Vagina (tissue), 2 donors: ENCODE data around the gene ABCD4. TPM values are rescaled to one million over a fixed set of nuclear protein-coding genes. Genes with fewer than 3 reads are reported as not detected.

Experiments
- DNase-seq, 2 donors: peaks; one replicate each; pipeline ENCODE4 v3.0.0-alpha.2; 2017; ENCODE audit errors: extremely low spot score in 2 of 2
- H3K27ac ChIP-seq: fragments of 200-600 bp; sonication (generic); one replicate; pipeline ENCODE4 v1.5.1; 2019
- H3K27me3 ChIP-seq: fragments of 200-600 bp; sonication (generic); one replicate; pipeline ENCODE4 v1.5.1; 2019
- H3K36me3 ChIP-seq, 2 donors: fragments of 200-600 bp; sonication (generic); one replicate each; pipeline ENCODE4 v1.5.1; 2017 to 2019
- H3K4me1 ChIP-seq: fragments of 200-600 bp; sonication (generic); one replicate; pipeline ENCODE4 v1.5.1; 2019
- H3K4me3 ChIP-seq, 2 donors: fragments of 200-600 bp; sonication (generic); 1 replicate in 1 of 2; 2 replicates in 1 of 2; pipeline ENCODE4 v1.5.1; 2016 to 2019
- H3K9me3 ChIP-seq: fragments of 200-600 bp; sonication (generic); one replicate; pipeline ENCODE4 v1.5.1; 2019
- CTCF ChIP-seq, 3 experiments: fragments of 450-650 bp in 2 of 3; fragments of 200-600 bp in 1 of 3; sonication (generic) in 1 of 3; IDR thresholded peaks; one replicate each; pipeline ENCODE4 v1.5.1; 2017 to 2019; ENCODE audit warnings: antibody characterized with exemption in 3 of 3, mild to moderate bottlenecking in 2 of 3, moderate library complexity in 2 of 3
- POLR2A ChIP-seq, 2 donors: fragments of 450-650 bp; IDR thresholded peaks; one replicate each; pipeline ENCODE4 v1.6.1; 2017; ENCODE audit warnings: antibody characterized with exemption in 2 of 2, mild to moderate bottlenecking in 2 of 2, moderate library complexity in 2 of 2
- POLR2AphosphoS5 ChIP-seq, 2 donors: sonication (generic); formaldehyde crosslinking; IDR thresholded peaks; one replicate each; pipeline ENCODE4 v1.9.0; 2017; ENCODE audit warnings: antibody characterized with exemption in 2 of 2, mild to moderate bottlenecking in 2 of 2, low read depth in 1 of 2; ENCODE audit not compliant: insufficient read depth in 1 of 2
- intact Hi-C: fragments of 100-400 bp; cut with DNase I; formaldehyde crosslinking; loops from one replicate; pipeline ENCODE4 v1.15.1; 2023
- total RNA-seq: library from RNA; depleted of rRNA; stranded (reverse); fragments of >200 nt; gene quantifications from one replicate; pipeline ENCODE4 v1.2.3, GENCODE V29; 2016

Gene ABCD4
- total RNA-seq, 1 donor from 2014 or later, result 52.3 TPM

- Histone ChIP-seq H3K36me3 (no peaks in the 10 kb centered on the region), H3K27ac (no peak overlapping the region), H3K9me3 (no peaks in the 10 kb centered on the region), H3K27me3 (peaks cover 28% of the 10 kb centered on the region), H3K4me3 (peak overlapping the region in 1 of 2 donors; percentile 40), H3K4me1 (peaks cover 30% of the 10 kb centered on the region)
- intact Hi-C loops, result no loop called here
- DNase-seq, result no peak
- TF ChIP-seq POLR2AphosphoS5 (IDR thresholded peaks at IDR 0.05; ENCODE audit: insufficient read depth in 1 of 2, low read depth in 1 of 2) (no peak), CTCF (IDR thresholded peaks at IDR 0.05) (no peak), POLR2A (IDR thresholded peaks at IDR 0.05) (no peak)
These were observed 61.1 kb downstream of the ABCD4 start for GRCh38 chr14:74241652-74242017.

GRCh38 chr14:74240794-74241651 lies 61.7 kb downstream of the ABCD4 start:
- H3K27ac ChIP-seq, result no peak overlapping the region
- no peak for TF ChIP-seq POLR2A (IDR thresholded peaks at IDR 0.05)
- TF ChIP-seq CTCF (IDR thresholded peaks at IDR 0.05), result no peak
- peak in 1 of 2 donors; percentile 68 for TF ChIP-seq POLR2AphosphoS5 (IDR thresholded peaks at IDR 0.05; ENCODE audit: insufficient read depth in 1 of 2, low read depth in 1 of 2)
- intact Hi-C loops, result no loop called here
- H3K27me3 ChIP-seq, result peaks cover 28% of the 10 kb centered on the region
- H3K4me1 ChIP-seq, result peaks cover 30% of the 10 kb centered on the region
- peak overlapping the region; percentile 17 to 40 for H3K4me3 ChIP-seq
- no peaks in the 10 kb centered on the region for H3K9me3 ChIP-seq
- DNase-seq, result no peak
- H3K36me3 ChIP-seq, result no peaks in the 10 kb centered on the region

GRCh38 chr14:74239848-74240793 lies 62.6 kb downstream of the ABCD4 start:
- peak overlapping the region; percentile 17 to 40 for H3K4me3 ChIP-seq
- H3K27ac ChIP-seq, result no peak overlapping the region
- H3K27me3 ChIP-seq, result peaks cover 28% of the 10 kb centered on the region
- no peaks in the 10 kb centered on the region for H3K9me3 ChIP-seq
- intact Hi-C loops, result no loop called here
- H3K36me3 ChIP-seq, result no peaks in the 10 kb centered on the region
- H3K4me1 ChIP-seq, result peaks cover 30% of the 10 kb centered on the region
- no peak for DNase-seq
- no peak for TF ChIP-seq POLR2A (IDR thresholded peaks at IDR 0.05)
- no peak for TF ChIP-seq CTCF (IDR thresholded peaks at IDR 0.05)

- Histone ChIP-seq H3K27ac (no peak within 1 kb of the TSS), H3K9me3 (no peaks in the 10 kb centered on the region), H3K4me1 (peaks cover 30% of the 10 kb centered on the region), H3K36me3 (no peaks in the 10 kb centered on the region), H3K27me3 (peaks cover 28% of the 10 kb centered on the region), H3K4me3 (peak within 1 kb of the TSS; percentile 17 to 40)
- TF ChIP-seq CTCF (IDR thresholded peaks at IDR 0.05) (no peak), POLR2AphosphoS5 (IDR thresholded peaks at IDR 0.05; ENCODE audit: insufficient read depth in 1 of 2, low read depth in 1 of 2) (no peak), POLR2A (IDR thresholded peaks at IDR 0.05) (no peak)
- intact Hi-C loops, result no loop called here
- DNase-seq, result no peak
These were observed 63.5 kb downstream of the ABCD4 start, which contains the start of gene VSX2 for GRCh38 chr14:74238974-74239847. Gene VSX2, plus strand, starts transcription at chr14:74239449. Its CDS starts 113 bp downstream, at chr14:74239562.
